B cell (primary cell): ENCODE measurements around the gene AOC3. TPM values are rescaled to one million over a fixed set of nuclear protein-coding genes. Genes with fewer than 3 reads are reported as not detected.

Source experiments
- ATAC-seq: fragments of 200-7000 bp; cut with Tn5 transposase; one replicate; pipeline ENCODE4 v1.10.0; 2021; ENCODE audit warnings: low read depth, mild to moderate bottlenecking, moderate number of reproducible peaks, moderate library complexity
- CTCF ChIA-PET: fragments of 350-600 bp; sonication (Branson Sonifier 250); formaldehyde crosslinking; loops from one replicate; lab custom pipeline; 2021; ENCODE audit warnings: antibody characterized with exemption, inconsistent platforms; lab: Charles Lee
- POLR2A ChIA-PET: fragments of 350-600 bp; sonication (Branson Sonifier 250); formaldehyde crosslinking; loops from one replicate; lab custom pipeline; 2021; ENCODE audit warnings: antibody characterized with exemption; lab: Charles Lee
- DNase-seq: peaks from one replicate; pipeline ENCODE4 v3.0.0; 2013
- H2AFZ ChIP-seq: 2 replicates; pipeline ENCODE4 v1.6.1; 2012; ENCODE audit warnings: mild to moderate bottlenecking, low read depth, low read length; ENCODE audit not compliant: insufficient read depth, poor library complexity, severe bottlenecking
- H3K27ac ChIP-seq, 2 donors: 1 replicate in 1 of 2; 2 replicates in 1 of 2; pipeline ENCODE4 v1.5.1; 2012 to 2013; ENCODE audit warnings: low read length in 2 of 2, mild to moderate bottlenecking in 2 of 2, moderate library complexity in 1 of 2
- H3K27me3 ChIP-seq, 4 experiments: fragments of 200-600 bp in 1 of 4; sonication (generic) in 1 of 4; replicated peaks in 1 of 4; 1 replicate in 2 of 4; 2 replicates in 2 of 4; pipeline versions ENCODE4 v1.6.1 to v1.7.0; 2013 to 2016; ENCODE audit warnings: low read length in 3 of 4, mild to moderate bottlenecking in 2 of 4, mixed read lengths in 1 of 4, moderate library complexity in 1 of 4; ENCODE audit not compliant: insufficient read depth in 4 of 4, control insufficient read depth in 3 of 4; ENCODE audit errors: control extremely low read depth in 1 of 4
- H3K36me3 ChIP-seq, 2 experiments: replicated peaks in 1 of 2; 1 replicate in 1 of 2; 2 replicates in 1 of 2; pipeline versions ENCODE4 v1.6.1 to v1.7.1; 2013; ENCODE audit warnings: low read length in 1 of 2; ENCODE audit not compliant: insufficient read depth in 2 of 2, control insufficient read depth in 1 of 2; ENCODE audit errors: control extremely low read depth in 1 of 2, extremely low read depth in 1 of 2
- H3K4me1 ChIP-seq, 2 donors: fragments of 200-600 bp in 1 of 2; sonication (generic) in 1 of 2; 1 replicate in 1 of 2; 2 replicates in 1 of 2; pipeline versions ENCODE4 v1.5.1 to v1.6.1; 2013 to 2017; ENCODE audit warnings: low read length in 2 of 2; ENCODE audit not compliant: control insufficient read depth in 2 of 2, insufficient read depth in 2 of 2
- H3K4me2 ChIP-seq: replicated peaks from 2 replicates; pipeline ENCODE3; 2012; ENCODE audit warnings: mild to moderate bottlenecking, low read depth, low read length; ENCODE audit not compliant: poor library complexity, severe bottlenecking
- H3K4me3 ChIP-seq, 5 experiments: fragments of 200-600 bp in 1 of 5; sonication (generic) in 1 of 5; 1 replicate in 3 of 5; 2 replicates in 2 of 5; pipeline versions ENCODE4 v1.5.1 to v1.7.0; 2011 to 2016; ENCODE audit warnings: low read length in 4 of 5, mild to moderate bottlenecking in 4 of 5, low read depth in 2 of 5, control low read depth in 1 of 5, moderate library complexity in 1 of 5; ENCODE audit not compliant: insufficient read depth in 1 of 5; ENCODE audit errors: control extremely low read depth in 1 of 5, extremely low read depth in 1 of 5
- H3K79me2 ChIP-seq: fragments of 200-600 bp; sonication (generic); one replicate; pipeline ENCODE4 v1.6.0; 2016; ENCODE audit warnings: low read length; ENCODE audit not compliant: control insufficient read depth, insufficient read depth
- H3K9ac ChIP-seq: fragments of 200-600 bp; sonication (generic); 2 replicates; pipeline ENCODE4 v1.6.1; 2017; ENCODE audit warnings: mild to moderate bottlenecking, low read length, moderate library complexity
- H3K9me3 ChIP-seq, 3 donors: one replicate each; pipeline versions ENCODE4 v1.6.1 to v1.7.1; 2013; ENCODE audit warnings: low read length in 2 of 3; ENCODE audit not compliant: control insufficient read depth in 2 of 3, insufficient read depth in 1 of 3; ENCODE audit errors: control extremely low read depth in 1 of 3
- H4K20me1 ChIP-seq: 2 replicates; pipeline ENCODE4 v1.6.0; 2012; ENCODE audit warnings: mild to moderate bottlenecking, low read length; ENCODE audit not compliant: insufficient read depth, control insufficient read depth, poor library complexity, severe bottlenecking
- H3K27ac Mint-ChIP-seq: one replicate; pipeline ENCODE4 v1.8.0; 2021; ENCODE audit warnings: mixed read lengths
- H3K27me3 Mint-ChIP-seq: one replicate; pipeline ENCODE4 v1.8.0; 2021; ENCODE audit warnings: mixed read lengths
- H3K4me1 Mint-ChIP-seq: one replicate; pipeline ENCODE4 v1.8.0; 2021; ENCODE audit warnings: mixed read lengths
- H3K4me3 Mint-ChIP-seq: one replicate; pipeline ENCODE4 v1.8.0; 2021; ENCODE audit warnings: mixed read lengths
- H3K9me3 Mint-ChIP-seq: one replicate; pipeline ENCODE4 v1.8.0; 2022; ENCODE audit warnings: mixed read lengths; ENCODE audit not compliant: insufficient read depth
- CTCF ChIP-seq: fragments of 200-600 bp; IDR thresholded peaks from one replicate; pipeline ENCODE4 v1.8.0; 2022; ENCODE audit warnings: antibody characterized with exemption, mild to moderate bottlenecking
- EZH2 ChIP-seq: IDR thresholded peaks from 2 replicates; pipeline ENCODE4 v1.6.1; 2012; ENCODE audit warnings: borderline replicate concordance, low read depth, mild to moderate bottlenecking, moderate library complexity, low read length; ENCODE audit not compliant: insufficient read depth, poor library complexity, severe bottlenecking
- WGBS: methylation state at CpG from one replicate; pipeline ENCODE4 v1.1.5; 2013; ENCODE audit warnings: missing lambda C conversion rate; ENCODE audit not compliant: insufficient coverage; 5-methylcytosine and 5-hydroxymethylcytosine counted together
- intact Hi-C: fragments of 100-400 bp; cut with micrococcal nuclease; formaldehyde crosslinking; loops from one replicate; pipeline ENCODE4 v1.10.0; 2022
- polyA plus RNA-seq: library from polyadenylated mRNA; depleted of rRNA; stranded (reverse); fragments of >200 nt; gene quantifications from 2 replicates; pipeline ENCODE4 v1.2.3, GENCODE V29; 2012
- total RNA-seq, 2 donors: library from RNA; stranded (reverse); fragments of 120-200 nt in 1 of 2; gene quantifications; 1 replicate in 1 of 2; 2 replicates in 1 of 2; pipeline versions ENCODE4 v1.2.3 to v1.2.4, GENCODE V29; 2013 to 2022

The AOC3 gene
- total and polyA plus RNA-seq, 2 donors (not counting 1 experiment from before 2014, with no cell fraction given), result 1.2 to 1.5 TPM

- ATAC-seq (no peak), DNase-seq (no peak)
- H3K4me3 ChIP-seq, result no peak within 1 kb of the TSS
- no peak within 1 kb of the TSS for H3K4me2 ChIP-seq
- H3K27ac Mint-ChIP-seq, result no peak within 1 kb of the TSS
- H3K79me2 ChIP-seq, result no peaks in the 10 kb centered on the region
- H4K20me1 ChIP-seq, result no peaks in the 10 kb centered on the region
- POLR2A ChIA-PET, result interaction anchor here (0.6 to 1.3 kb wide), 2 partner anchors 10 to 639 kb away, joined by 3 to 4 read pairs; no protein-coding TSS in a partner anchor
- no peaks in the 10 kb centered on the region for H3K27me3 Mint-ChIP-seq
- no peaks in the 10 kb centered on the region for H3K27me3 ChIP-seq
- 72% methylated on average over 4 of the region's 4 CpGs for WGBS
- intact Hi-C loops, result loop anchor here (10.0 kb wide), 1 partner anchor 91 kb away; no protein-coding TSS in a partner anchor
- H3K4me1 ChIP-seq, result no peaks in the 10 kb centered on the region
- no peaks in the 10 kb centered on the region for H3K9me3 ChIP-seq
- no peaks in the 10 kb centered on the region for H3K4me1 Mint-ChIP-seq
- H3K4me3 Mint-ChIP-seq, result no peak within 1 kb of the TSS
- H3K36me3 ChIP-seq, result peaks cover 4 to 59% of the 10 kb centered on the region in 2 experiments
- TF ChIP-seq CTCF (no peak), EZH2 (no peak)
- H3K27ac ChIP-seq, result no peak within 1 kb of the TSS
- H3K9ac ChIP-seq, result no peak within 1 kb of the TSS
- H3K9me3 Mint-ChIP-seq, result no peaks in the 10 kb centered on the region
- CTCF ChIA-PET, result interaction anchor here (0.8 to 3.7 kb wide), 5 partner anchors 11 to 495 kb away, joined by 3 to 30 read pairs (median 5); partner anchors contain the start of genes BECN1, PSME3 and RPL27
- H2AFZ ChIP-seq, result no peak within 1 kb of the TSS
These were observed 6.7 kb upstream of the AOC3 start, which contains the start of gene AOC2 for GRCh38 chr17:42844271-42844670. AOC2 (plus strand) TSS chr17:42844580; CDS start chr17:42844627, 47 bp downstream.
